Trophoblast cell (in vitro differentiated cells and primary cell): ENCODE measurements around the gene TSR3.

Experiments
- DNase-seq, 2 donors: peaks; one replicate each; pipeline ENCODE4 v3.0.0-alpha.2; 2016
- H2AFZ ChIP-seq: 2 replicates; pipeline ENCODE4 v1.6.1; 2013; ENCODE audit warnings: low read length, moderate library complexity, mild to moderate bottlenecking; ENCODE audit not compliant: insufficient read depth, poor library complexity
- H2AK5ac ChIP-seq: 2 replicates; pipeline ENCODE4 v1.6.1; 2013; ENCODE audit warnings: mild to moderate bottlenecking, low read length
- H2BK120ac ChIP-seq: 2 replicates; pipeline ENCODE4 v1.6.1; 2013; ENCODE audit warnings: low read length, mild to moderate bottlenecking, moderate library complexity; ENCODE audit not compliant: insufficient read depth, poor library complexity
- H2BK12ac ChIP-seq: 2 replicates; pipeline ENCODE4 v1.6.1; 2013; ENCODE audit warnings: mild to moderate bottlenecking, low read length, moderate library complexity
- H2BK5ac ChIP-seq: 2 replicates; pipeline ENCODE4 v1.6.1; 2013; ENCODE audit warnings: low read length, low read depth, moderate library complexity, mild to moderate bottlenecking; ENCODE audit not compliant: poor library complexity
- H3K14ac ChIP-seq: 2 replicates; pipeline ENCODE4 v1.6.1; 2013; ENCODE audit warnings: mild to moderate bottlenecking, low read length
- H3K18ac ChIP-seq: 2 replicates; pipeline ENCODE4 v1.6.1; 2013; ENCODE audit warnings: mild to moderate bottlenecking, low read length
- H3K23ac ChIP-seq: 2 replicates; pipeline ENCODE4 v1.6.1; 2013; ENCODE audit warnings: low read length
- H3K27ac ChIP-seq: 2 replicates; pipeline ENCODE4 v1.5.1; 2013; ENCODE audit warnings: low read depth, mild to moderate bottlenecking, inconsistent platforms, low read length, moderate library complexity
- H3K27me3 ChIP-seq: 2 replicates; pipeline ENCODE4 v1.6.1; 2013; ENCODE audit warnings: inconsistent platforms, mild to moderate bottlenecking, low read length, moderate library complexity; ENCODE audit not compliant: insufficient read depth
- H3K36me3 ChIP-seq, 2 experiments: 1 replicate in 1 of 2; 2 replicates in 1 of 2; pipeline ENCODE4 v1.6.1; 2013; ENCODE audit warnings: low read length in 2 of 2, mild to moderate bottlenecking in 2 of 2, moderate library complexity in 1 of 2; ENCODE audit not compliant: insufficient read depth in 2 of 2, control insufficient read depth in 1 of 2
- H3K4ac ChIP-seq: 2 replicates; pipeline ENCODE4 v1.6.1; 2013; ENCODE audit warnings: low read depth, mild to moderate bottlenecking, low read length, moderate library complexity
- H3K4me1 ChIP-seq, 2 experiments: 1 replicate in 1 of 2; 2 replicates in 1 of 2; pipeline ENCODE4 v1.6.1; 2013; ENCODE audit warnings: low read length in 2 of 2, mild to moderate bottlenecking in 2 of 2, moderate library complexity in 1 of 2; ENCODE audit not compliant: insufficient read depth in 2 of 2, control insufficient read depth in 1 of 2
- H3K4me2 ChIP-seq: 2 replicates; pipeline ENCODE4 v1.6.1; 2013; ENCODE audit warnings: inconsistent platforms, mild to moderate bottlenecking, low read length, moderate library complexity
- H3K4me3 ChIP-seq: 2 replicates; pipeline ENCODE4 v1.5.1; 2013; ENCODE audit warnings: mild to moderate bottlenecking, low read depth, low read length, inconsistent platforms
- H3K79me1 ChIP-seq: one replicate; pipeline ENCODE4 v1.6.1; 2013; ENCODE audit warnings: low read length
- H3K79me2 ChIP-seq: 2 replicates; pipeline ENCODE4 v1.6.1; 2013; ENCODE audit warnings: low read length, mild to moderate bottlenecking; ENCODE audit not compliant: control insufficient read depth, insufficient read depth, poor library complexity
- H3K9ac ChIP-seq: 2 replicates; pipeline ENCODE4 v1.6.1; 2013; ENCODE audit warnings: mild to moderate bottlenecking, low read length
- H3K9me3 ChIP-seq: 2 replicates; pipeline ENCODE4 v1.6.1; 2013; ENCODE audit warnings: low read depth, mild to moderate bottlenecking, control low read depth, inconsistent platforms, low read length; ENCODE audit not compliant: insufficient read depth
- H4K12ac ChIP-seq: 2 replicates; pipeline ENCODE4 v1.6.1; 2013; ENCODE audit warnings: low read depth, mild to moderate bottlenecking, low read length, moderate library complexity
- H4K8ac ChIP-seq: 2 replicates; pipeline ENCODE4 v1.6.1; 2013; ENCODE audit warnings: low read depth, mild to moderate bottlenecking, low read length, moderate library complexity
- H4K91ac ChIP-seq: one replicate; pipeline ENCODE4 v1.6.1; 2013; ENCODE audit warnings: low read depth, mild to moderate bottlenecking, low read length, moderate library complexity
- WGBS: extraction: QIAGEN DNeasy Blood & Tissue Kit; methylation state at CpG from one replicate; pipeline ENCODE4 v1.1.7; 2013; ENCODE audit warnings: missing lambda C conversion rate; ENCODE audit not compliant: insufficient read length, insufficient coverage; ENCODE audit errors: extremely low coverage; 5-methylcytosine and 5-hydroxymethylcytosine counted together

The TSR3 gene

GRCh38 chr16:1379304-1380076, 27.8 kb upstream of the TSR3 start:
- H3K36me3 ChIP-seq: peaks cover 26 to 27% of the 10 kb centered on the region in 2 experiments
- H2AK5ac ChIP-seq: peak overlapping the region; percentile 80
- peak overlapping the region; percentile 95 for H4K91ac ChIP-seq
- H4K8ac ChIP-seq: peak overlapping the region; percentile 83
- H3K79me1 ChIP-seq: peaks cover 10% of the 10 kb centered on the region
- no peak overlapping the region for H3K23ac ChIP-seq
- H3K27me3 ChIP-seq: no peaks in the 10 kb centered on the region
- H2BK5ac ChIP-seq: peak overlapping the region; percentile 90
- peak overlapping the region; percentile 82 for H3K27ac ChIP-seq
- peak overlapping the region; percentile 66 for H2AFZ ChIP-seq
- H2BK12ac ChIP-seq: peak overlapping the region; percentile 10
- H2BK120ac ChIP-seq: peak overlapping the region; percentile 78
- peak overlapping the region; percentile 84 for H3K4ac ChIP-seq
- peaks cover 9 to 15% of the 10 kb centered on the region in 2 experiments for H3K4me1 ChIP-seq
- peak overlapping the region; percentile 54 for H3K9ac ChIP-seq
- H4K12ac ChIP-seq: peak overlapping the region; percentile 34
- DNase-seq: peak; percentile 40 to 77
- no CpG with 5 or more reads among the region's 95 CpGs for WGBS
- peak overlapping the region; percentile 79 for H3K4me2 ChIP-seq
- peaks cover 2% of the 10 kb centered on the region for H3K9me3 ChIP-seq
- peaks cover 17% of the 10 kb centered on the region for H3K79me2 ChIP-seq
- peak overlapping the region; percentile 80 for H3K18ac ChIP-seq
- peak overlapping the region; percentile 93 for H3K14ac ChIP-seq
- H3K4me3 ChIP-seq: peak overlapping the region; percentile 82

- Histone ChIP-seq H2BK5ac (peak overlapping the region; percentile 90), H3K79me2 (peaks cover 17% of the 10 kb centered on the region), H3K27me3 (no peaks in the 10 kb centered on the region), H3K4me2 (peak overlapping the region; percentile 76), H3K36me3 (peaks cover 30% of the 10 kb centered on the region in 2 experiments), H2AFZ (peak overlapping the region; percentile 66), H3K4me1 (peaks cover 9 to 15% of the 10 kb centered on the region in 2 experiments), H3K4me3 (peak overlapping the region; percentile 82), H3K79me1 (peaks cover 10% of the 10 kb centered on the region), H4K8ac (peak overlapping the region; percentile 83), H2BK12ac (no peak overlapping the region), H3K27ac (peak overlapping the region; percentile 82), H3K14ac (peak overlapping the region; percentile 93), H4K12ac (peak overlapping the region; percentile 34), H3K4ac (peak overlapping the region; percentile 84), H4K91ac (peak overlapping the region; percentile 95), H2BK120ac (peak overlapping the region; percentile 78), H3K23ac (no peak overlapping the region), H2AK5ac (peak overlapping the region; percentile 1), H3K18ac (peak overlapping the region; percentile 80), H3K9ac (peak overlapping the region; percentile 54), H3K9me3 (peaks cover 2% of the 10 kb centered on the region)
- WGBS: no CpG with 5 or more reads among the region's 31 CpGs
- DNase-seq: peak; percentile 93 to 98
Observed at GRCh38 chr16:1378804-1379303, 27.2 kb upstream of the TSR3 start.

DNA sequence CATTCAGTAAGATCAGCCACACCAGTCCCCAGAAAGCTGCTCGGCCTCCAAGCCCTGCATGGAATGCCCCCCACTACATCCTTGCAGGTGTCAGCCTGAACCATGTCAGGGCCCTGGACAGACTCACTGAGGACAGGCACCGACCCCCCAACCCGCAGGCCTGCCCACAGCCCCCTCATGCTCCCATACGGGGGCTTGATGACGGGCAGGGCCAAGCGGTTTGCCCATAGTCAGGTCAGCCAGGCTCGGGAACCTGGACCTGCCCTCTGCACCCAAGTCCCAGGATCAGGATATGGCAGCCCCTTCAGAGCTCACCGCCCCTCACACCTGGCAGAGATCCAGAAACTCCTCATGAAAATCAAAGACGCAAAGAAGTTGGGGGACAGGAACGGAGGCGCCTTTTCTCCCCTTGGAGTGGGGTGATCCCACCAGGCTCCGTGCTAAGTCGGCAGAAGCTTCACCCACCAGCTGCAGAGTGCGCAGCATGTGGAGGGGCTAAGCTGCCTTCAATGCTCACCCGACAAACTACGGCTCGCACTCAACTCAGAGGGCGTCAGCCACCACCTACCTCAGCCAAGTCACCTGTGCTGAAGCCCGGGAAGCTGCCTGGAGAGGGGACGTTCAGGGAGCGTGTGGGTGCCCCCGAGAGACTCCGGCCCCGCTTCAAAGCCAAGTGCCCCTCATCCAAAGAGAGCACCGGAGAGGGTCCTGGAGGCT, 26.6 kb upstream of the TSR3 start:
- Histone ChIP-seq H4K8ac (peak overlapping the region; percentile 8), H4K12ac (peak overlapping the region; percentile 6), H3K4me2 (peak overlapping the region; percentile 76), H3K27me3 (no peaks in the 10 kb centered on the region), H3K14ac (peak overlapping the region; percentile 93), H3K79me2 (peaks cover 17% of the 10 kb centered on the region), H3K9me3 (peaks cover 2% of the 10 kb centered on the region), H2BK12ac (no peak overlapping the region), H3K79me1 (peaks cover 10% of the 10 kb centered on the region), H3K4me3 (peak overlapping the region; percentile 82), H3K4ac (peak overlapping the region; percentile 61), H3K27ac (peak overlapping the region; percentile 82), H3K18ac (peak overlapping the region; percentile 80), H2BK5ac (peak overlapping the region; percentile 14), H2AK5ac (peak overlapping the region; percentile 1), H3K23ac (no peak overlapping the region), H3K9ac (peak overlapping the region; percentile 17), H2AFZ (no peak overlapping the region), H3K4me1 (peaks cover 9 to 15% of the 10 kb centered on the region in 2 experiments), H3K36me3 (peaks cover 24% of the 10 kb centered on the region in 2 experiments), H2BK120ac (peak overlapping the region; percentile 50), H4K91ac (peak overlapping the region; percentile 95)
- WGBS: no CpG with 5 or more reads among the region's 25 CpGs
- DNase-seq: no peak

GRCh38 chr16:1377406-1378010, 25.8 kb upstream of the TSR3 start:
- no CpG with 5 or more reads among the region's 10 CpGs for WGBS
- Histone ChIP-seq H3K14ac (no peak overlapping the region), H3K4ac (peak overlapping the region; percentile 61), H2BK12ac (no peak overlapping the region), H4K12ac (no peak overlapping the region), H4K91ac (no peak overlapping the region), H3K27ac (no peak overlapping the region), H3K4me2 (peak overlapping the region; percentile 7), H2BK5ac (no peak overlapping the region), H3K18ac (peak overlapping the region; percentile 24), H3K27me3 (no peaks in the 10 kb centered on the region), H3K4me1 (peaks cover 9 to 15% of the 10 kb centered on the region in 2 experiments), H3K9ac (no peak overlapping the region), H3K79me1 (peaks cover 10% of the 10 kb centered on the region), H3K23ac (no peak overlapping the region), H4K8ac (no peak overlapping the region), H2BK120ac (no peak overlapping the region), H2AFZ (no peak overlapping the region), H3K36me3 (peaks cover 23 to 24% of the 10 kb centered on the region in 2 experiments), H3K9me3 (peaks cover 2% of the 10 kb centered on the region), H3K4me3 (no peak overlapping the region), H2AK5ac (no peak overlapping the region), H3K79me2 (peaks cover 17% of the 10 kb centered on the region)
- no peak for DNase-seq
